Liver (tissue), 9 donors: ENCODE data around the gene CD300C. TPM values are rescaled to one million over a fixed set of nuclear protein-coding genes. Genes with fewer than 3 reads are reported as not detected.

ENCODE experiments used
- DNase-seq: peaks from one replicate; pipeline ENCODE4 v3.0.0-alpha.2; 2017; ENCODE audit warnings: low spot score
- H3K27ac ChIP-seq, 2 donors: one replicate each; pipeline ENCODE4 v1.7.0; 2013; ENCODE audit warnings: inconsistent platforms in 2 of 2, low read length in 2 of 2, control low read depth in 1 of 2, low read depth in 1 of 2, mild to moderate bottlenecking in 1 of 2
- H3K27me3 ChIP-seq, 4 donors: one replicate each; pipeline versions ENCODE4 v1.6.1 to v1.7.0; 2013; ENCODE audit warnings: low read length in 3 of 4, inconsistent platforms in 1 of 4, mild to moderate bottlenecking in 1 of 4, moderate library complexity in 1 of 4; ENCODE audit not compliant: control insufficient read depth in 4 of 4, insufficient read depth in 4 of 4
- H3K36me3 ChIP-seq, 4 donors: one replicate each; pipeline versions ENCODE4 v1.6.1 to v1.7.0; 2013; ENCODE audit warnings: low read length in 3 of 4, mild to moderate bottlenecking in 3 of 4, low read depth in 1 of 4, moderate library complexity in 1 of 4; ENCODE audit not compliant: control insufficient read depth in 4 of 4, insufficient read depth in 3 of 4
- H3K4me1 ChIP-seq, 4 donors: one replicate each; pipeline versions ENCODE4 v1.6.1 to v1.7.0; 2013; ENCODE audit warnings: low read length in 3 of 4, mild to moderate bottlenecking in 3 of 4, moderate library complexity in 1 of 4; ENCODE audit not compliant: control insufficient read depth in 4 of 4, insufficient read depth in 4 of 4
- H3K4me3 ChIP-seq, 3 donors: one replicate each; pipeline versions ENCODE4 v1.6.1 to v1.7.0; 2013; ENCODE audit warnings: low read length in 3 of 3, control low read depth in 1 of 3, low read depth in 1 of 3, mild to moderate bottlenecking in 1 of 3
- H3K9ac ChIP-seq, 2 donors: one replicate each; pipeline ENCODE4 v1.7.0; 2013; ENCODE audit warnings: low read length in 2 of 2, mild to moderate bottlenecking in 2 of 2, moderate library complexity in 2 of 2, control low read depth in 1 of 2, low read depth in 1 of 2
- H3K9me3 ChIP-seq, 4 donors: one replicate each; pipeline versions ENCODE4 v1.6.1 to v1.7.0; 2013; ENCODE audit warnings: low read length in 3 of 4; ENCODE audit not compliant: control insufficient read depth in 4 of 4
- ATF3 ChIP-seq: IDR thresholded peaks from 2 replicates; pipeline ENCODE4 v1.6.1; 2016; ENCODE audit warnings: antibody characterized with exemption
- CTCF ChIP-seq: fragments of 150-350 bp; IDR thresholded peaks from 2 replicates; pipeline ENCODE4 v1.5.1; 2017; ENCODE audit warnings: improper control_type of control experiment, low read depth, low read length; ENCODE audit not compliant: missing input control
- EGR1 ChIP-seq, 2 donors: IDR thresholded peaks; 2 replicates each; pipeline ENCODE4 v1.6.1; 2016 to 2018; ENCODE audit warnings: antibody characterized with exemption in 2 of 2, low read depth in 2 of 2
- FOXA1 ChIP-seq: IDR thresholded peaks from 2 replicates; pipeline ENCODE4 v1.6.1; 2016; ENCODE audit warnings: antibody characterized with exemption
- FOXA2 ChIP-seq: IDR thresholded peaks from 2 replicates; pipeline ENCODE4 v1.6.1; 2016; ENCODE audit warnings: antibody characterized with exemption
- GABPA ChIP-seq, 2 donors: IDR thresholded peaks in 1 of 2; conservative IDR thresholded peaks in 1 of 2; 2 replicates each; pipeline ENCODE4 v1.6.1; 2016; ENCODE audit warnings: antibody characterized with exemption in 2 of 2, mild to moderate bottlenecking in 1 of 2, moderate library complexity in 1 of 2
- HNF4A ChIP-seq, 2 donors: conservative IDR thresholded peaks; 2 replicates each; pipeline ENCODE4 v1.6.1; 2016; ENCODE audit warnings: antibody characterized with exemption in 2 of 2, mild to moderate bottlenecking in 2 of 2
- HNF4G ChIP-seq: IDR thresholded peaks from 2 replicates; pipeline ENCODE4 v1.6.1; 2016; ENCODE audit warnings: antibody characterized with exemption
- JUND ChIP-seq, 2 donors: IDR thresholded peaks; 2 replicates each; pipeline ENCODE4 v1.6.1; 2016; ENCODE audit warnings: antibody characterized with exemption in 2 of 2
- MAX ChIP-seq: IDR thresholded peaks from 2 replicates; pipeline ENCODE4 v1.6.1; 2016; ENCODE audit warnings: antibody characterized with exemption
- NR2F2 ChIP-seq: IDR thresholded peaks from 2 replicates; pipeline ENCODE4 v1.6.1; 2016; ENCODE audit warnings: antibody characterized with exemption
- RAD21 ChIP-seq, 2 donors: IDR thresholded peaks; 2 replicates each; pipeline ENCODE4 v1.6.1; 2016; ENCODE audit warnings: antibody characterized with exemption in 2 of 2, mild to moderate bottlenecking in 2 of 2
- RXRA ChIP-seq, 2 donors: IDR thresholded peaks; 2 replicates each; pipeline ENCODE4 v1.6.1; 2017 to 2018; ENCODE audit warnings: antibody characterized with exemption in 2 of 2, mild to moderate bottlenecking in 1 of 2
- SP1 ChIP-seq: IDR thresholded peaks from 2 replicates; pipeline ENCODE4 v1.6.1; 2018; ENCODE audit warnings: antibody characterized with exemption, mild to moderate bottlenecking
- TAF1 ChIP-seq: conservative IDR thresholded peaks from 2 replicates; pipeline ENCODE4 v1.6.1; 2016; ENCODE audit warnings: antibody characterized with exemption, mild to moderate bottlenecking
- YY1 ChIP-seq: IDR thresholded peaks from 2 replicates; pipeline ENCODE4 v1.6.1; 2016; ENCODE audit warnings: antibody characterized with exemption, mild to moderate bottlenecking
- ZBTB33 ChIP-seq: IDR thresholded peaks from 2 replicates; pipeline ENCODE4 v1.6.1; 2016; ENCODE audit warnings: antibody characterized with exemption
- WGBS: extraction: QIAGEN DNeasy Blood & Tissue Kit; methylation state at CpG from one replicate; pipeline ENCODE4 v1.1.7; 2013; 5-methylcytosine and 5-hydroxymethylcytosine counted together
- polyA plus RNA-seq, 2 donors: library from polyadenylated mRNA; stranded (reverse) in 1 of 2; unstranded in 1 of 2; fragments of 200-250 nt in 1 of 2; fragments of >200 nt in 1 of 2; fragmentation: Nextera tagmentation in 1 of 2; extraction: Ambion mirVana in 1 of 2; gene quantifications; one replicate each; pipeline versions ENCODE4 v1.2.1 to v1.2.3, GENCODE V29; 2013 to 2015
- total RNA-seq, 2 donors: library from RNA; depleted of rRNA; stranded (reverse); fragments of >200 nt; gene quantifications; one replicate each; pipeline ENCODE4 v1.2.3, GENCODE V29; 2014
- TF ChIP-seq, protein P1 (sequence below): IDR thresholded peaks from 2 replicates; pipeline ENCODE4 v1.6.1; 2016; ENCODE audit warnings: antibody characterized with exemption, mild to moderate bottlenecking
- donor health status: healthy.
- donor health status: healthy.
- donor health status: healthy.
- donor health status: healthy.
- donor health status: healthy.

The CD300C gene
- total and polyA plus RNA-seq, 4 donors, result 0.17 to 1.5 (median 1.0) TPM

DNA sequence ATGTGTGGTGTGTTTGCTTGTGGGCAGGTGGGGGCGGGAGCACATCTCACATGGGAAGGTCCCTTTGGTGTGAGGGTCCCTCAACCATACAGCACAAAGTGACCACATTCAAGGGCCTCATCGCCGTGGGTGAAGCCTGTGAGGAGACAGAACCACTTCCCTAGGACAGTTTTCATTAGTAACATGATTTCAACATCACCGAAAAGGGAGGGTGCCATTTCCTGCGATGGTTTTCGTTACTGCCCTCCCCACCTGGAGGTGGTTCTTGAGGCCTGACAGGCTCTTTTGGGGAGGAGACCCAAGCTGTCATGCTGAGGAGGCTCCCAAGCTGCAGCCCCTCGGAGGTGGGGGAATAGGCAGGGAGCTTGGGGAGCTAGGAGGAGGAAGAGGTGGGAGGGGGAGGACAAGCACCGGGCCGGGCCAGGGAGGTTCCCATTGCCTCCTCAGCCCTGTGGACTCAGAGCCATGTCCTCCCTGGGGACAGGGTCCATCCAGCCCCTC is 24.2 kb downstream of the CD300C start:
- Histone ChIP-seq H3K9me3 (no peaks in the 10 kb centered on the region), H3K9ac (no peak overlapping the region), H3K4me3 (no peak overlapping the region), H3K27me3 (no peaks in the 10 kb centered on the region), H3K27ac (peak overlapping the region; percentile 65 to 67), H3K4me1 (no peaks in the 10 kb centered on the region), H3K36me3 (no peaks in the 10 kb centered on the region)
- 75% methylated on average over 9 of the region's 9 CpGs for WGBS
- DNase-seq, result peak; percentile 23
- TF ChIP-seq HNF4G, result no peak
- TF ChIP-seq YY1, result no peak
- TF ChIP-seq TAF1, result no peak
- TF ChIP-seq FOXA2, result no peak
- TF ChIP-seq NR2F2, result no peak
- TF ChIP-seq ATF3, result no peak
- TF ChIP-seq JUND (IDR thresholded peaks at IDR 0.05), result no peak
- TF ChIP-seq SP1, result no peak
- no peak for TF ChIP-seq MAX
- TF ChIP-seq RXRA (IDR thresholded peaks at IDR 0.05), result no peak
- no peak for TF ChIP-seq GABPA (IDR thresholded peaks at IDR 0.05 in 1 of 2, conservative IDR thresholded peaks at IDR 0.05 in 1 of 2)

GRCh38 chr17:74520790-74521480 is 25.0 kb downstream of the CD300C start:
- 83% methylated on average over 21 of the region's 21 CpGs for WGBS
- peak; percentile 30 for DNase-seq
- no peaks in the 10 kb centered on the region for H3K36me3 ChIP-seq
- H3K4me1 ChIP-seq, result no peaks in the 10 kb centered on the region
- TF ChIP-seq RAD21 (IDR thresholded peaks at IDR 0.05) (no peak), YY1 (no peak), GABPA (IDR thresholded peaks at IDR 0.05 in 1 of 2, conservative IDR thresholded peaks at IDR 0.05 in 1 of 2) (no peak), TAF1 (no peak), JUND (IDR thresholded peaks at IDR 0.05) (no peak), ZBTB33 (no peak), NR2F2 (no peak), EGR1 (IDR thresholded peaks at IDR 0.05; ENCODE audit: low read depth in 2 of 2) (no peak), RXRA (IDR thresholded peaks at IDR 0.05) (no peak), HNF4A (conservative IDR thresholded peaks at IDR 0.05) (no peak), CTCF (no peak), MAX (no peak), HNF4G (no peak), FOXA1 (no peak), ATF3 (no peak)
- TF ChIP-seq, protein P1, sequence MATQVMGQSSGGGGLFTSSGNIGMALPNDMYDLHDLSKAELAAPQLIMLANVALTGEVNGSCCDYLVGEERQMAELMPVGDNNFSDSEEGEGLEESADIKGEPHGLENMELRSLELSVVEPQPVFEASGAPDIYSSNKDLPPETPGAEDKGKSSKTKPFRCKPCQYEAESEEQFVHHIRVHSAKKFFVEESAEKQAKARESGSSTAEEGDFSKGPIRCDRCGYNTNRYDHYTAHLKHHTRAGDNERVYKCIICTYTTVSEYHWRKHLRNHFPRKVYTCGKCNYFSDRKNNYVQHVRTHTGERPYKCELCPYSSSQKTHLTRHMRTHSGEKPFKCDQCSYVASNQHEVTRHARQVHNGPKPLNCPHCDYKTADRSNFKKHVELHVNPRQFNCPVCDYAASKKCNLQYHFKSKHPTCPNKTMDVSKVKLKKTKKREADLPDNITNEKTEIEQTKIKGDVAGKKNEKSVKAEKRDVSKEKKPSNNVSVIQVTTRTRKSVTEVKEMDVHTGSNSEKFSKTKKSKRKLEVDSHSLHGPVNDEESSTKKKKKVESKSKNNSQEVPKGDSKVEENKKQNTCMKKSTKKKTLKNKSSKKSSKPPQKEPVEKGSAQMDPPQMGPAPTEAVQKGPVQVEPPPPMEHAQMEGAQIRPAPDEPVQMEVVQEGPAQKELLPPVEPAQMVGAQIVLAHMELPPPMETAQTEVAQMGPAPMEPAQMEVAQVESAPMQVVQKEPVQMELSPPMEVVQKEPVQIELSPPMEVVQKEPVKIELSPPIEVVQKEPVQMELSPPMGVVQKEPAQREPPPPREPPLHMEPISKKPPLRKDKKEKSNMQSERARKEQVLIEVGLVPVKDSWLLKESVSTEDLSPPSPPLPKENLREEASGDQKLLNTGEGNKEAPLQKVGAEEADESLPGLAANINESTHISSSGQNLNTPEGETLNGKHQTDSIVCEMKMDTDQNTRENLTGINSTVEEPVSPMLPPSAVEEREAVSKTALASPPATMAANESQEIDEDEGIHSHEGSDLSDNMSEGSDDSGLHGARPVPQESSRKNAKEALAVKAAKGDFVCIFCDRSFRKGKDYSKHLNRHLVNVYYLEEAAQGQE, result no peak
- no peaks in the 10 kb centered on the region for H3K27me3 ChIP-seq
- H3K27ac ChIP-seq, result peak overlapping the region; percentile 65 to 73
- no peaks in the 10 kb centered on the region for H3K9me3 ChIP-seq
- no peak overlapping the region for H3K9ac ChIP-seq
- H3K4me3 ChIP-seq, result no peak overlapping the region
